ENCODE measurements around the gene PALM. TPM values are rescaled to one million over a fixed set of nuclear protein-coding genes. Genes with fewer than 3 reads are reported as not detected.

The PALM gene
- total RNA-seq, 1 donor from 2014 or later = 13.9 TPM

- Histone ChIP-seq H3K9me3 (ENCODE audit: low read depth) (no peaks in the 10 kb centered on the region), H3K4me1 (peaks cover 2% of the 10 kb centered on the region), H3K27me3 (no peaks in the 10 kb centered on the region), H3K36me3 (no peaks in the 10 kb centered on the region), H3F3A (ENCODE audit: low read depth) (peaks cover 3% of the 10 kb centered on the region), H3K4me3 (no peak overlapping the region), H4K20me1 (ENCODE audit: low read depth) (no peaks in the 10 kb centered on the region), H3K27ac (no peak overlapping the region), H3K9ac (no peak overlapping the region), H2AFZ (replicated peaks) (no peak overlapping the region), H3K79me2 (ENCODE audit: low read depth) (no peaks in the 10 kb centered on the region), H3K4me2 (no peak overlapping the region)
- TF ChIP-seq EZH2 (IDR thresholded peaks at IDR 0.05) (no peak), CTCF (IDR thresholded peaks at IDR 0.05) (no peak), EZH2phosphoT487 (IDR thresholded peaks at IDR 0.05) (no peak)
- Mint-ChIP-seq H3K27me3 (ENCODE audit: insufficient read depth, low read depth) (peaks cover 6% of the 10 kb centered on the region), H3K36me3 (no peaks in the 10 kb centered on the region), H3K4me1 (peaks cover 5% of the 10 kb centered on the region), H3K27ac (peak overlapping the region; percentile 69), H3K9me3 (peaks cover 10% of the 10 kb centered on the region), H3K4me3 (no peak overlapping the region)
- DNase-seq (ENCODE audit: low spot score) = no peak
Observed at GRCh38 chr19:752652-753517, 44.1 kb downstream of the PALM start.

- H3K79me2 ChIP-seq (ENCODE audit: low read depth) = no peaks in the 10 kb centered on the region
- peaks cover 16% of the 10 kb centered on the region for H3K9me3 Mint-ChIP-seq
- H3K9ac ChIP-seq = no peak overlapping the region
- H3K9me3 ChIP-seq (ENCODE audit: low read depth) = no peaks in the 10 kb centered on the region
- TF ChIP-seq EZH2phosphoT487 (IDR thresholded peaks at IDR 0.05) (no peak), EZH2 (IDR thresholded peaks at IDR 0.05) (no peak), CTCF (IDR thresholded peaks at IDR 0.05) (no peak)
- no peak overlapping the region for H3K27ac ChIP-seq
- peaks cover 11% of the 10 kb centered on the region for H3K27me3 Mint-ChIP-seq (ENCODE audit: insufficient read depth, low read depth)
- DNase-seq (ENCODE audit: low spot score) = no peak
- peaks cover 2% of the 10 kb centered on the region for H3K4me1 ChIP-seq
- no peak overlapping the region for H2AFZ ChIP-seq (replicated peaks)
- H3K4me3 ChIP-seq = no peak overlapping the region
- no peak overlapping the region for H3K4me2 ChIP-seq
- no peak overlapping the region for H3K4me3 Mint-ChIP-seq
- no peaks in the 10 kb centered on the region for H3K27me3 ChIP-seq
- no peaks in the 10 kb centered on the region for H4K20me1 ChIP-seq (ENCODE audit: low read depth)
- H3K27ac Mint-ChIP-seq = no peak overlapping the region
- peaks cover 5% of the 10 kb centered on the region for H3K4me1 Mint-ChIP-seq
- peaks cover 3% of the 10 kb centered on the region for H3F3A ChIP-seq (ENCODE audit: low read depth)
- H3K36me3 ChIP-seq = no peaks in the 10 kb centered on the region
- peaks cover under 1% of the 10 kb centered on the region for H3K36me3 Mint-ChIP-seq
Observed at GRCh38 chr19:754530-754929, 45.8 kb downstream of the PALM start.

GRCh38 chr19:755063-755462, 46.3 kb downstream of the PALM start:
- Histone ChIP-seq H3F3A (ENCODE audit: low read depth) (peaks cover 3% of the 10 kb centered on the region), H3K27ac (no peak overlapping the region), H3K4me3 (no peak overlapping the region), H3K9ac (no peak overlapping the region), H2AFZ (replicated peaks) (no peak overlapping the region), H3K4me2 (no peak overlapping the region), H3K36me3 (no peaks in the 10 kb centered on the region), H4K20me1 (ENCODE audit: low read depth) (no peaks in the 10 kb centered on the region), H3K27me3 (no peaks in the 10 kb centered on the region), H3K79me2 (ENCODE audit: low read depth) (no peaks in the 10 kb centered on the region), H3K9me3 (ENCODE audit: low read depth) (no peaks in the 10 kb centered on the region), H3K4me1 (peaks cover 2% of the 10 kb centered on the region)
- peaks cover 20% of the 10 kb centered on the region for H3K9me3 Mint-ChIP-seq
- H3K4me3 Mint-ChIP-seq = no peak overlapping the region
- H3K27ac Mint-ChIP-seq = no peak overlapping the region
- peaks cover 11% of the 10 kb centered on the region for H3K27me3 Mint-ChIP-seq (ENCODE audit: insufficient read depth, low read depth)
- peaks cover 3% of the 10 kb centered on the region for H3K36me3 Mint-ChIP-seq
- TF ChIP-seq CTCF (IDR thresholded peaks at IDR 0.05) = no peak
- no peak for TF ChIP-seq EZH2 (IDR thresholded peaks at IDR 0.05)
- TF ChIP-seq EZH2phosphoT487 (IDR thresholded peaks at IDR 0.05) = no peak
- peaks cover 5% of the 10 kb centered on the region for H3K4me1 Mint-ChIP-seq
- DNase-seq (ENCODE audit: low spot score) = no peak
